HEK293 (cell line): Measurements from ENCODE around the gene ACTL8.

Source experiments
- CTCF ChIA-PET: fragments of 350-600 bp; formaldehyde crosslinking; extraction: SDS; loops from one replicate; lab custom pipeline; 2021; ENCODE audit warnings: antibody characterized with exemption; lab: Yijun Ruan, JAX
- POLR2A ChIA-PET: fragments of 300-600 bp; formaldehyde crosslinking; extraction: SDS; loops from one replicate; lab custom pipeline; 2020; ENCODE audit warnings: antibody characterized with exemption, inconsistent platforms; lab: Yijun Ruan, JAX
- H3K27ac ChIP-seq: fragments of 200-500 bp; sonication (Bioruptor generic); 2 replicates; pipeline ENCODE4 v1.5.1; 2014; ENCODE audit warnings: low read depth, low read length, control low read depth, inconsistent platforms; ENCODE audit errors: extremely low read depth
- H3K36me3 ChIP-seq, 2 experiments: fragments of 200-500 bp in 1 of 2; sonication (Bioruptor generic) in 1 of 2; 1 replicate in 1 of 2; 2 replicates in 1 of 2; pipeline ENCODE4 v1.5.1; 2014 to 2017; ENCODE audit warnings: inconsistent platforms in 2 of 2, low read length in 2 of 2; ENCODE audit not compliant: control insufficient read depth in 2 of 2, insufficient read depth in 1 of 2
- H3K4me1 ChIP-seq: fragments of 200-500 bp; sonication (Bioruptor generic); 2 replicates; pipeline ENCODE4 v1.5.1; 2014; ENCODE audit warnings: mild to moderate bottlenecking, low read length, inconsistent platforms; ENCODE audit not compliant: control insufficient read depth, insufficient read depth
- H3K4me3 ChIP-seq: 2 replicates; pipeline ENCODE4 v1.5.1; 2011; ENCODE audit warnings: low read depth, mild to moderate bottlenecking, control low read depth, low read length, moderate library complexity
- H3K9me3 ChIP-seq: fragments of 200-500 bp; sonication (Bioruptor generic); 2 replicates; pipeline ENCODE4 v1.5.1; 2014; ENCODE audit warnings: low read depth, low read length, inconsistent platforms; ENCODE audit not compliant: control insufficient read depth, insufficient read depth
- HOXD13 ChIP-seq: sonication (generic); formaldehyde crosslinking; IDR thresholded peaks from 2 replicates; pipeline ENCODE4 v1.8.0; 2022; ENCODE audit warnings: missing genetic modification reagents, borderline replicate concordance
- ZFHX2 ChIP-seq: fragments of 450-650 bp; formaldehyde crosslinking; conservative IDR thresholded peaks from 2 replicates; pipeline ENCODE4 v1.5.1; 2016; ENCODE audit warnings: missing biosample characterization, missing genetic modification characterization
- ZNF112 ChIP-seq: fragments of 450-650 bp; formaldehyde crosslinking; IDR thresholded peaks from 2 replicates; pipeline ENCODE4 v1.5.0; 2017; ENCODE audit warnings: missing biosample characterization, missing genetic modification characterization
- ZNF146 ChIP-seq: fragments of 450-650 bp; formaldehyde crosslinking; IDR thresholded peaks from 2 replicates; pipeline ENCODE4 v1.5.1; 2016; ENCODE audit warnings: missing biosample characterization, missing genetic modification characterization
- ZNF211 ChIP-seq: fragments of 450-650 bp; formaldehyde crosslinking; IDR thresholded peaks from 2 replicates; pipeline ENCODE4 v1.5.1; 2016; ENCODE audit warnings: low read depth, missing biosample characterization, missing genetic modification characterization
- ZNF394 ChIP-seq: fragments of 450-650 bp; formaldehyde crosslinking; IDR thresholded peaks from 2 replicates; pipeline ENCODE4 v1.5.1; 2016; ENCODE audit warnings: missing biosample characterization, missing genetic modification characterization, mild to moderate bottlenecking, moderate library complexity, borderline replicate concordance
- ZNF544 ChIP-seq: fragments of 450-650 bp; formaldehyde crosslinking; IDR thresholded peaks from 2 replicates; pipeline ENCODE4 v1.5.0; 2017; ENCODE audit warnings: missing biosample characterization, missing genetic modification characterization
- ZNF571 ChIP-seq: fragments of 450-650 bp; formaldehyde crosslinking; IDR thresholded peaks from 2 replicates; pipeline ENCODE4 v1.5.0; 2017; ENCODE audit warnings: missing biosample characterization, missing genetic modification characterization
- ZNF654 ChIP-seq: fragments of 450-650 bp; formaldehyde crosslinking; IDR thresholded peaks from 2 replicates; pipeline ENCODE4 v1.5.1; 2016; ENCODE audit warnings: low read depth, missing biosample characterization, missing genetic modification characterization
- ZNF660 ChIP-seq: fragments of 450-650 bp; IDR thresholded peaks from 2 replicates; pipeline ENCODE4 v1.5.1; 2018; ENCODE audit warnings: missing biosample characterization, mild to moderate bottlenecking, missing genetic modification characterization
- ZSCAN16 ChIP-seq: fragments of 450-650 bp; formaldehyde crosslinking; IDR thresholded peaks from 2 replicates; pipeline ENCODE4 v1.5.1; 2016; ENCODE audit warnings: missing biosample characterization, missing genetic modification characterization
- ZSCAN30 ChIP-seq: fragments of 450-650 bp; IDR thresholded peaks from 2 replicates; pipeline ENCODE4 v1.5.1; 2018; ENCODE audit warnings: missing biosample characterization, mild to moderate bottlenecking, missing genetic modification characterization, moderate library complexity
- TF ChIP-seq, protein P1 (sequence below): fragments of 450-650 bp; formaldehyde crosslinking; IDR thresholded peaks from 2 replicates; pipeline ENCODE4 v1.5.1; 2017; ENCODE audit warnings: missing biosample characterization, mild to moderate bottlenecking, missing genetic modification characterization, moderate library complexity
- TF ChIP-seq, protein P2 (sequence below): fragments of 450-650 bp; formaldehyde crosslinking; IDR thresholded peaks from 2 replicates; pipeline ENCODE4 v1.5.1; 2016; ENCODE audit warnings: missing biosample characterization, missing genetic modification characterization
- TF ChIP-seq, protein P3 (sequence below): fragments of 450-650 bp; formaldehyde crosslinking; IDR thresholded peaks from 2 replicates; pipeline ENCODE4 v1.5.1; 2016; ENCODE audit warnings: missing biosample characterization, missing genetic modification characterization
- TF ChIP-seq, protein P4 (sequence below): fragments of 450-650 bp; formaldehyde crosslinking; IDR thresholded peaks from 2 replicates; pipeline ENCODE4 v1.5.1; 2016; ENCODE audit warnings: missing biosample characterization, missing genetic modification characterization

ACTL8 gene

DNA sequence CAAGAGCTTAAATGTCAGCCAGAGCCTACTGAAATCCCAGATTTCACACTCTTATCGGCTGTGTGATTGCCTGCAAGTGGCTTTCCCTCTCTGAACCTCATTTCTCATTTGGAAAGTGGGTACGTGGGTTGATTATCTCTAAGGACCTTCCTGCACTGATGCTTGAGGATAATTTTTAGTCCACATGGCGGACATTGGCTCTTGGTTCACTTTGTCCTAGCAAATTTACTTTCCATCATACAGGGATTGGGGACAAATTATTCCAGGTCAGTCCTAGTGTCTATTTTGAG, 111.6 kb downstream of the ACTL8 start (continued):
- no peak for TF ChIP-seq ZFHX2
- TF ChIP-seq ZNF654 = no peak
- TF ChIP-seq ZNF544 = no peak
- TF ChIP-seq ZNF660 = no peak
- no peak for TF ChIP-seq ZNF112 (tag by site-specific recombination)
- no peak for TF ChIP-seq ZNF571 (tag by site-specific recombination)
- no peak for TF ChIP-seq ZNF146 (tag by site-specific recombination)
- TF ChIP-seq ZSCAN30 (tag by site-specific recombination) = no peak

DNA sequence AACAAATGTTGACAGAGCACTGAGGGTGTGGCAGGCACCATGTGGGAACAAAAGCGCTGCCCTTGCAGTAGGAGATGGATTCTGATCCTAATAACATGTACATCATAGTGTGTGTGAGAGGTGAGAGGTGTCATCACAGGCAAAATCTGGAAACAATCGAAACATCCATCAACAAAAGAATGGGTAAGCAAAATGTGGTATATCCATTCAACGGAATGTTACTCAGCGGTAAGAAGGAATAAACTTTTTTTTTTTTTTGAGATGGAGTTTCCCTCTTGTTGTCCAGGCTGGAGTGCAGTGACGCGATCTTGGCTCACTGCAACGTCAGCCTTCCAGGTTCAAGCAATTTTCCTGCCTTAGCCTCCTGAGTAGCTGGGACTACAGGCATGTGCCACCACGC, 112.3 kb downstream of the ACTL8 start:
- Histone ChIP-seq H3K9me3 (no peaks in the 10 kb centered on the region), H3K36me3 (no peaks in the 10 kb centered on the region), H3K4me1 (no peaks in the 10 kb centered on the region), H3K4me3 (no peak overlapping the region), H3K27ac (no peak overlapping the region)
- no peak for TF ChIP-seq ZNF394 (tag by site-specific recombination)
- TF ChIP-seq, protein P1, sequence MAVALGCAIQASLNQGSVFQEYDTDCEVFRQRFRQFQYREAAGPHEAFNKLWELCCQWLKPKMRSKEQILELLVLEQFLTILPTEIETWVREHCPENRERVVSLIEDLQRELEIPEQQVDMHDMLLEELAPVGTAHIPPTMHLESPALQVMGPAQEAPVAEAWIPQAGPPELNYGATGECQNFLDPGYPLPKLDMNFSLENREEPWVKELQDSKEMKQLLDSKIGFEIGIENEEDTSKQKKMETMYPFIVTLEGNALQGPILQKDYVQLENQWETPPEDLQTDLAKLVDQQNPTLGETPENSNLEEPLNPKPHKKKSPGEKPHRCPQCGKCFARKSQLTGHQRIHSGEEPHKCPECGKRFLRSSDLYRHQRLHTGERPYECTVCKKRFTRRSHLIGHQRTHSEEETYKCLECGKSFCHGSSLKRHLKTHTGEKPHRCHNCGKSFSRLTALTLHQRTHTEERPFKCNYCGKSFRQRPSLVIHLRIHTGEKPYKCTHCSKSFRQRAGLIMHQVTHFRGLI (tag by site-specific recombination) = no peak
- peak; percentile 36; the same call in 1 of the 2 replicates for TF ChIP-seq ZSCAN16 (tag by site-specific recombination)
- ChIA-PET CTCF (interaction anchor here (0.5 kb wide), 1 partner anchor 10 kb away, joined by 3 read pairs; no protein-coding TSS in a partner anchor), POLR2A (no interaction called here)

DNA sequence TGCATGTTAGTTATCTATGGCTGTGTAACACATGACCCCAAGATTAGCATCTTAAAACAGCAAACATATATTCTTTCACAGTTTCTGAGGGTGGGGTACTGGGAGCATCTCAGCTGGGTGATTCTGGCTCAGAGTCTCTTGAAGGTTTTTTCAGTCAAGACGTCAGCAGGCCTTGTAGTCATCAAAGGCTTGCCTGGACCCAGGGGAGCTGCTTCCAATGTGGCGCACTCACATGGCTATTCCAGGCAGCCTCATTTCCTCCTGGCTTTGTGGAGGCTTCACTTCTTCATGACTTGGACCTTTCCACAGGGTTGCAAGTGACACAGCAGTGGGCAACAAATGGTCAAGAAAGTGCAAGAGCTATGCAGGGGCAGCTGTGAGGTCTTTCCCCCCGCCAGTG, 114.7 kb downstream of the ACTL8 start:
- CTCF ChIA-PET = interaction anchor here (0.7 kb wide), 1 partner anchor 114 kb away, joined by 3 read pairs; no protein-coding TSS in a partner anchor
- TF ChIP-seq, protein P2, sequence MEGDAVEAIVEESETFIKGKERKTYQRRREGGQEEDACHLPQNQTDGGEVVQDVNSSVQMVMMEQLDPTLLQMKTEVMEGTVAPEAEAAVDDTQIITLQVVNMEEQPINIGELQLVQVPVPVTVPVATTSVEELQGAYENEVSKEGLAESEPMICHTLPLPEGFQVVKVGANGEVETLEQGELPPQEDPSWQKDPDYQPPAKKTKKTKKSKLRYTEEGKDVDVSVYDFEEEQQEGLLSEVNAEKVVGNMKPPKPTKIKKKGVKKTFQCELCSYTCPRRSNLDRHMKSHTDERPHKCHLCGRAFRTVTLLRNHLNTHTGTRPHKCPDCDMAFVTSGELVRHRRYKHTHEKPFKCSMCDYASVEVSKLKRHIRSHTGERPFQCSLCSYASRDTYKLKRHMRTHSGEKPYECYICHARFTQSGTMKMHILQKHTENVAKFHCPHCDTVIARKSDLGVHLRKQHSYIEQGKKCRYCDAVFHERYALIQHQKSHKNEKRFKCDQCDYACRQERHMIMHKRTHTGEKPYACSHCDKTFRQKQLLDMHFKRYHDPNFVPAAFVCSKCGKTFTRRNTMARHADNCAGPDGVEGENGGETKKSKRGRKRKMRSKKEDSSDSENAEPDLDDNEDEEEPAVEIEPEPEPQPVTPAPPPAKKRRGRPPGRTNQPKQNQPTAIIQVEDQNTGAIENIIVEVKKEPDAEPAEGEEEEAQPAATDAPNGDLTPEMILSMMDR (tag by site-specific recombination) = no peak
- TF ChIP-seq ZNF211 (no peak), HOXD13 (no peak)
- TF ChIP-seq, protein P3, sequence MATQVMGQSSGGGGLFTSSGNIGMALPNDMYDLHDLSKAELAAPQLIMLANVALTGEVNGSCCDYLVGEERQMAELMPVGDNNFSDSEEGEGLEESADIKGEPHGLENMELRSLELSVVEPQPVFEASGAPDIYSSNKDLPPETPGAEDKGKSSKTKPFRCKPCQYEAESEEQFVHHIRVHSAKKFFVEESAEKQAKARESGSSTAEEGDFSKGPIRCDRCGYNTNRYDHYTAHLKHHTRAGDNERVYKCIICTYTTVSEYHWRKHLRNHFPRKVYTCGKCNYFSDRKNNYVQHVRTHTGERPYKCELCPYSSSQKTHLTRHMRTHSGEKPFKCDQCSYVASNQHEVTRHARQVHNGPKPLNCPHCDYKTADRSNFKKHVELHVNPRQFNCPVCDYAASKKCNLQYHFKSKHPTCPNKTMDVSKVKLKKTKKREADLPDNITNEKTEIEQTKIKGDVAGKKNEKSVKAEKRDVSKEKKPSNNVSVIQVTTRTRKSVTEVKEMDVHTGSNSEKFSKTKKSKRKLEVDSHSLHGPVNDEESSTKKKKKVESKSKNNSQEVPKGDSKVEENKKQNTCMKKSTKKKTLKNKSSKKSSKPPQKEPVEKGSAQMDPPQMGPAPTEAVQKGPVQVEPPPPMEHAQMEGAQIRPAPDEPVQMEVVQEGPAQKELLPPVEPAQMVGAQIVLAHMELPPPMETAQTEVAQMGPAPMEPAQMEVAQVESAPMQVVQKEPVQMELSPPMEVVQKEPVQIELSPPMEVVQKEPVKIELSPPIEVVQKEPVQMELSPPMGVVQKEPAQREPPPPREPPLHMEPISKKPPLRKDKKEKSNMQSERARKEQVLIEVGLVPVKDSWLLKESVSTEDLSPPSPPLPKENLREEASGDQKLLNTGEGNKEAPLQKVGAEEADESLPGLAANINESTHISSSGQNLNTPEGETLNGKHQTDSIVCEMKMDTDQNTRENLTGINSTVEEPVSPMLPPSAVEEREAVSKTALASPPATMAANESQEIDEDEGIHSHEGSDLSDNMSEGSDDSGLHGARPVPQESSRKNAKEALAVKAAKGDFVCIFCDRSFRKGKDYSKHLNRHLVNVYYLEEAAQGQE (tag by site-specific recombination) = no peak
- TF ChIP-seq, protein P4, sequence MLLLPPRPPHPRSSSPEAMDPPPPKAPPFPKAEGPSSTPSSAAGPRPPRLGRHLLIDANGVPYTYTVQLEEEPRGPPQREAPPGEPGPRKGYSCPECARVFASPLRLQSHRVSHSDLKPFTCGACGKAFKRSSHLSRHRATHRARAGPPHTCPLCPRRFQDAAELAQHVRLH (tag by site-specific recombination) = no peak
- POLR2A ChIA-PET = no interaction called here

More for the DNA sequence above, 114.7 kb downstream of the ACTL8 start:
- no peaks in the 10 kb centered on the region for H3K36me3 ChIP-seq
- H3K9me3 ChIP-seq = no peaks in the 10 kb centered on the region
- no peak overlapping the region for H3K4me3 ChIP-seq
- H3K4me1 ChIP-seq = no peaks in the 10 kb centered on the region
- H3K27ac ChIP-seq = no peak overlapping the region
